Fibroblast of the aortic adventitia (primary cell): Measurements from ENCODE around the gene ABR. TPM values are rescaled to one million over a fixed set of nuclear protein-coding genes. Genes with fewer than 3 reads are reported as not detected.

ENCODE experiments used
- DNase-seq: peaks from one replicate; pipeline ENCODE4 v3.0.0-alpha.2; 2010; ENCODE audit warnings: low read depth
- H3K4me3 ChIP-seq: 2 replicates; pipeline ENCODE4 v1.5.1; 2011; ENCODE audit warnings: low read depth, mild to moderate bottlenecking, control low read depth, low read length, moderate library complexity
- total RNA-seq: library from RNA; depleted of rRNA; stranded (reverse); fragments of >200 nt; gene quantifications from 2 replicates; pipeline ENCODE4 v1.2.3, GENCODE V29; 2012; ENCODE audit warnings: low replicate concordance
- TF ChIP-seq, protein P1 (sequence below): IDR thresholded peaks from 2 replicates; pipeline ENCODE4 v1.5.1; 2011; ENCODE audit warnings: mild to moderate bottlenecking, low read length, control low read depth, inconsistent platforms; ENCODE audit not compliant: insufficient read depth

ABR gene
- total RNA-seq, 1 donor: 76.8 TPM

DNA sequence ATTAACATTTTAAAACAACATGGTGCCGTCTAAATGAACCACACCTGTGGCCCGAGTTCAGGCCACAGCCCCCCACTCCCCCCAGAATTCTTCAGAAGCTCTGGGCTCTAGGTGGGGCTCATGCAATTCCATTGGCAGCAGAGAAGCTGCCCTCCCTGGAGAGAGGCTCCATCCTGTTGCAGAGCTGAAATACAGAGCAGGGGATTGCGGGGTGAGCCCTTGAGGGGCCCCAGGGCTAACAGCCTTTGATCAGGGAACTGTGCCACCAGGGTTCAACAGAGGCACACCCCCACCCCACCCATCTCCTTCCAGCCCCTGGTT lies 69.3 kb downstream of the ABR start:
- DNase-seq: no peak
- TF ChIP-seq, protein P1, sequence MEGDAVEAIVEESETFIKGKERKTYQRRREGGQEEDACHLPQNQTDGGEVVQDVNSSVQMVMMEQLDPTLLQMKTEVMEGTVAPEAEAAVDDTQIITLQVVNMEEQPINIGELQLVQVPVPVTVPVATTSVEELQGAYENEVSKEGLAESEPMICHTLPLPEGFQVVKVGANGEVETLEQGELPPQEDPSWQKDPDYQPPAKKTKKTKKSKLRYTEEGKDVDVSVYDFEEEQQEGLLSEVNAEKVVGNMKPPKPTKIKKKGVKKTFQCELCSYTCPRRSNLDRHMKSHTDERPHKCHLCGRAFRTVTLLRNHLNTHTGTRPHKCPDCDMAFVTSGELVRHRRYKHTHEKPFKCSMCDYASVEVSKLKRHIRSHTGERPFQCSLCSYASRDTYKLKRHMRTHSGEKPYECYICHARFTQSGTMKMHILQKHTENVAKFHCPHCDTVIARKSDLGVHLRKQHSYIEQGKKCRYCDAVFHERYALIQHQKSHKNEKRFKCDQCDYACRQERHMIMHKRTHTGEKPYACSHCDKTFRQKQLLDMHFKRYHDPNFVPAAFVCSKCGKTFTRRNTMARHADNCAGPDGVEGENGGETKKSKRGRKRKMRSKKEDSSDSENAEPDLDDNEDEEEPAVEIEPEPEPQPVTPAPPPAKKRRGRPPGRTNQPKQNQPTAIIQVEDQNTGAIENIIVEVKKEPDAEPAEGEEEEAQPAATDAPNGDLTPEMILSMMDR: no peak
- no peak overlapping the region for H3K4me3 ChIP-seq

DNA sequence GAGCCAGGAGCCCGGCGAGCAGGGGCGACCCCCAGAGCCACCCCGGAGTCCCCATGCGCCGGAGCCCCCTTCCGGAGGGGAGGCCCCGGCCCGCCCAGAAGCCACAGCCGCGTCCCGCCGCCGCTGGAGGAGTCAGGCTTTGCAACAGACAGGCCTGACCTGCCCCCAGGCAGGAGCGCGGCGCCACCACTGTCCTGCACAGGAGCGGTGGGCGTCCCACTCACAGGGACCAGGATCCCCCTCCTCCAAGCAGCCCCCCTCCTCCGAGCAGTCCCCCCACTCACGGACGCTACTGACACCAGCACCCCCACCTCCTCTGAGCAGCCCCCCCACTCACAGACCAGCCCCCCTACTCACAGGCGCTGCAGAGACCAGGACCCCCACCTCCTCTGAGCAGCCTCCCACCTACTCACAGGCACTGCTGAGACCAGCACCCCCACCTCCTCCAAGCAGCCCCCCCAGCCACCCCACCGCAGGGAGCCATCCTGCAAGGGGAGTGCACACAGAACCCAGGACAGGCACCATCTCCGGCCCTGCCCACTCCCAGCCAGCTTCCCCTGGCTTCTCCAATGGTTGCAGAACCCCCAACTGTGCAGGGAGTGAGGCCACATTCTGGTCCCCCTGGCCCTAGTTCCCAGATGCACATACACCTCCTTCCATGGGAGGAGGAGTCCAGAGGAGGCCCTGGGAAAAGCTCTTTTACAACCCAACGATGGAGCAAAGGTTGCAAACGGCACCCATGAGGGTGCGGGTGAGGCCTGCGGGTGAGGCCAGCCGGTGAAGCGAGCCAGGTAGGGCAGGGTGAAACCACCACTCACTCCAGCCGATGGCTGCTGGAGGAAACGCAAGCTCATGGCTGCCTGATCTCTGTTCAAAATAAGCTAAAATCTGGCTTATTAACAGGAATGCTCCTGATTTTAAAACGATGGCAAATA lies 69.9 kb downstream of the ABR start:
- peak overlapping the region; percentile 74 for H3K4me3 ChIP-seq
- TF ChIP-seq, protein P1: no peak
- no peak for DNase-seq

DNA sequence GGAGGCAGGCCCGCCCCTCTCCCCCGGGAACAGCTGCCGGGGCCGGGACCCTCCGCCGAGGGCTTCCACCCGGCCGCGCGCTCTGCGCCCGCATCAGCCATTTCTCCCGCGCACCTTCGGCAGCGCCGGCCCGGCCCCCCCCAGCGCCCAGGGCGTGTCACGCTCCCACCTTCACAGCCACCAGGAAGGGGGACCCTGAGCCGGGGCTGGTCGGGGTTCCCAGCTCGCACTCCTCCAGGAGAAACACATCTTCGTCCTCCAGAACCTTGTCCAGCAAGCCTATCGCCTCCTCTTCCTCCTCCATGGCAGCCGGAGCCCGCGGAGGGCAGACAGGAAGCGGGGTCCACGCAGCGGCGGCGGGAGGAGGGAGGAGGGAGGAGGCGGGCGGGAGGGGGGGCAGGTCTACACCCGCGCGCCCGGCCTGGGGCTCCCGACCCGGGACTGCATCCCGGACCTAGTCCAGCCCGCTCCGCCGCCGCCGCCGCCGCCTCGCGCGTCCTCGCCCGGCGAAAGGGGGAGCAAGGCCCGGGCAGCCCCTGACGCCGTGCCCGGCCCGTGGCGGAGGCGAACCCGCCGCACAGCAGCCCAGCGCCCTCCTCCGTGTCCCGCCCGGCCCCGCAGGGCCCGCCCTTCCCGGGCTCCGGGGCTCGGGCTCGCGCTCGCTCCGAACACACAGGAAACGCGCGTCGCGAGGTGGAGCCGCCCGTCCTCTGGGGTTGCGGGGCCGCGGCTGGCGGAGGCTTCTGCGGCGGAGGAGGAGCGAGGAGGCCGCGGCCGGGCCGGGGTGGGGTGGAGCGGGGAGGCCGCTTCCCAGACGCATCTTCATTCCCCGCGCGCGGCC lies 70.8 kb downstream of the ABR start:
- DNase-seq: peak; percentile 49
- TF ChIP-seq, protein P1: no peak
- H3K4me3 ChIP-seq: peak overlapping the region; percentile 74

DNA sequence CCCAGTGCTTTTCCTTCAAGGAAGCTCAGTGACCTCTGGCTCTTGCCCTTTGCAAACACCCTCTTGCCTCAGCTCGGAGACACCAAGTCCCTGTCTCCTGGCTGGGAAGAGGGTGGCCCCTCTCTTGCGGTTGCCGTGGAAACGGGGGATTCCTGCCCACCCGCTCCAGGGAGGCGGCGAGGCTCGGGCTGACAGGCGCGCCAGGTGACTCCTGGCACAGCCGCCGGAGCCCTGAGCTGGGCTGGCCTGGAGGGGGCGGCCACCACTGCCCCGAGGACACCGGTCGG lies 71.4 kb downstream of the ABR start:
- TF ChIP-seq, protein P1: no peak
- H3K4me3 ChIP-seq: peak overlapping the region; percentile 74

DNA sequence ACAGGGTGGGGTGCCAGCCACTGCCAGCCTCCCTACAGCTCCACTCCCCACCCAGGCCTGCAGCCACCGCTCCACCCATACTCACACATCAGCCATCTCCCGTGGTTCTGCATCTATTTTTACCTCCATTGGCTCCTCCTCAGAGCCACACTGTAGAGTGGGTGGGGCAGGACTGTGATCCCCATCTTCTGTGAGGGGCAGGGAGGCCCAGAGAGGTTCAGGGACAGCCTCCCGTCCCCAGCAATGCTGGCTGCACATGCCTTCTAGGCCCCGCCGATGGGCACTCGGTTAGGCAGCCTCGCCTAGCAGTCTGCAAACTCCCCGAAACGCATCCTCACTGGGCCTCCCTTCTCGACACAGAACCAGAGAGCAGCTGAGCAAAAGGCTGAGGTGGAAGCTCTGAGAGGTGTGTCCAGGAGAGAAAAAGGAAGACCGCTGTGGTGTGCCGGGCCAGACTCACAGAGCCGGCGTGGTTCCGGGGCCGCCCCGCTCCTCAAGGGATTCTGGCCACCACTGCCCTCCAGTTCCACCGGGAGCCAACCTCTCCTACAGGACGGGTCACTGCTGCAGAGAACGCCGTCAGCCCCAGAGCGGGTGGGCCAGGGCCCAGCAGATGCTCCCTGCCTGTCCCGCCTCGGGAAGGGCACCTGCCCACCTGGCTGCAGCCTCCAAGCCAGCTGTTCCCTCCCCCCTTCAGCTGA lies 71.9 kb downstream of the ABR start:
- DNase-seq: no peak
- H3K4me3 ChIP-seq: peak overlapping the region; percentile 74
- TF ChIP-seq, protein P1: no peak

More for the DNA sequence above, 71.4 kb downstream of the ABR start:
- DNase-seq: no peak

DNA sequence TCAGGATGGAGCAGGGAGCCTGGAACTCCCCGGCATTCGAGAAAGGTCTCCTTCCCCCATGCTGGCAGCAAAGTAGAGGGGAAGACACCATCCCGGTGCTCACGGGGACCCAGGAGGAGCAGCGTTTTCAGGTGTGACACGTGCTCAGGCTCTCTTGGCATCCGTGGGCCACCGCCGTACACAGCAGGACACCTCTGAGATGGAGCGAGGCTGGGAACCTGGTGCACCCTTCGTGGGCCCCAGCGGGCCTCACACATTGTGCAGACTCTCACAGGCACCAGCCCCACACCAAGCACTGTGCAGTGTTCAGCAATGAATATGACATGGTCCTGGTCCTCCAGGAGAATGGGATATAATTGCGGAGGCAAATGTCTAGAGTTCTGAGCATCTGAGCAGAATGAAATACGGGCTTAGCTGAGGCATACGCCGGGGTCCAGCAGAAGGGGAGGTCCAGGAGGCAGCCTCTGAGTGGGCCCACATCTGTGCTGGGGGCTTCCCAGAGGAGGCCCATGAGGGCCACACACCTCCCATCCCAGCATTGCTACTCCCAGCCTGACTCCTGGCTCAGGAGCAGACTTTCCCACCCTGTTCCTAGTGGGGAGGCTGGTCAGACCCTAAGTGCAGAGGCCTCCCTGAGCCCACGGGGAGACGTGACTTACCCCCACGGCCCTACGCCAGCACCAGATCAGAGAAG lies 72.6 kb downstream of the ABR start:
- TF ChIP-seq, protein P1: no peak
- DNase-seq: no peak
- H3K4me3 ChIP-seq: peak overlapping the region; percentile 74
